ENCODE results near the gene ZSWIM9.
"Not testable (repeated sequence)": the region's sequence is repeated elsewhere in the genome, so short reads cannot be mapped to it uniquely, and the experiment has no call there.

- TF ChIP-seq CTCF (IDR thresholded peaks at IDR 0.05; ENCODE audit: extremely low read depth in 1 of 2, insufficient read depth in 1 of 2, low read depth in 1 of 2, low read length in 2 of 2); EZH2 (IDR thresholded peaks at IDR 0.05; ENCODE audit: borderline replicate concordance, low read depth, low read length, severe bottlenecking): not testable (repeated sequence)
Observed at GRCh38 chr19:48220784-48221183, 50.3 kb downstream of the ZSWIM9 start.

Measured in endothelial cell of umbilical vein (primary cell).